Neural cell (in vitro differentiated cells): ENCODE data around the gene ZBTB32.

Experiments
- EP300 ChIP-seq: fragments of 450-650 bp; conservative IDR thresholded peaks from 2 replicates; pipeline ENCODE4 v1.6.1; 2014; ENCODE audit warnings: antibody characterized with exemption, mild to moderate bottlenecking, moderate library complexity; ENCODE audit not compliant: poor library complexity, severe bottlenecking
- EZH2 ChIP-seq: fragments of 200-600, 300-800 bp; shearing (Covaris generic), sonication (generic); IDR thresholded peaks from 2 replicates; pipeline ENCODE4 v1.6.1; 2014; ENCODE audit warnings: antibody characterized with exemption, low read length, borderline replicate concordance, mild to moderate bottlenecking; ENCODE audit not compliant: insufficient read depth, poor library complexity, severe bottlenecking
- MXI1 ChIP-seq: fragments of 450-650 bp; conservative IDR thresholded peaks from 2 replicates; pipeline ENCODE4 v1.6.1; 2014; ENCODE audit warnings: antibody characterized with exemption, mild to moderate bottlenecking; ENCODE audit not compliant: poor library complexity, severe bottlenecking
- POLR2AphosphoS5 ChIP-seq: IDR thresholded peaks from 2 replicates; pipeline ENCODE4 v1.6.1; 2012
- TAF1 ChIP-seq: IDR thresholded peaks from 2 replicates; pipeline ENCODE4 v1.6.1; 2012; ENCODE audit warnings: low read depth
- TF ChIP-seq, protein P1 (sequence below): fragments of 450-650 bp; IDR thresholded peaks from 2 replicates; pipeline ENCODE4 v1.5.1; 2014; ENCODE audit warnings: antibody characterized with exemption, mild to moderate bottlenecking, moderate library complexity; ENCODE audit not compliant: poor library complexity, severe bottlenecking

DNA sequence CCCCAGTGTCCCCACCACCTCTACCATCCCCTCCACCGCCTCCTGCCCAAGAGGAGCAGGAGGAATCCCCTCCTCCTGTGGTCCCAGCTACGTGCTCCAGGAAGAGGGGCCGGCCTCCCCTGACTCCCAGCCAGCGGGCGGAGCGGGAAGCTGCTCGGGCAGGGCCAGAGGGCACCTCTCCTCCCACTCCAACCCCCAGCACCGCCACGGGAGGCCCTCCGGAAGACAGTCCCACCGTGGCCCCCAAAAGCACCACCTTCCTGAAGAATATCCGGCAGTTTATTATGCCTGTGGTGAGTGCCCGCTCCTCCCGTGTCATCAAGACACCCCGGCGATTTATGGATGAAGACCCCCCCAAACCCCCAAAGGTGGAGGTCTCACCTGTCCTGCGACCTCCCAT, 16.3 kb downstream of the ZBTB32 start:
- TF ChIP-seq, protein P1, sequence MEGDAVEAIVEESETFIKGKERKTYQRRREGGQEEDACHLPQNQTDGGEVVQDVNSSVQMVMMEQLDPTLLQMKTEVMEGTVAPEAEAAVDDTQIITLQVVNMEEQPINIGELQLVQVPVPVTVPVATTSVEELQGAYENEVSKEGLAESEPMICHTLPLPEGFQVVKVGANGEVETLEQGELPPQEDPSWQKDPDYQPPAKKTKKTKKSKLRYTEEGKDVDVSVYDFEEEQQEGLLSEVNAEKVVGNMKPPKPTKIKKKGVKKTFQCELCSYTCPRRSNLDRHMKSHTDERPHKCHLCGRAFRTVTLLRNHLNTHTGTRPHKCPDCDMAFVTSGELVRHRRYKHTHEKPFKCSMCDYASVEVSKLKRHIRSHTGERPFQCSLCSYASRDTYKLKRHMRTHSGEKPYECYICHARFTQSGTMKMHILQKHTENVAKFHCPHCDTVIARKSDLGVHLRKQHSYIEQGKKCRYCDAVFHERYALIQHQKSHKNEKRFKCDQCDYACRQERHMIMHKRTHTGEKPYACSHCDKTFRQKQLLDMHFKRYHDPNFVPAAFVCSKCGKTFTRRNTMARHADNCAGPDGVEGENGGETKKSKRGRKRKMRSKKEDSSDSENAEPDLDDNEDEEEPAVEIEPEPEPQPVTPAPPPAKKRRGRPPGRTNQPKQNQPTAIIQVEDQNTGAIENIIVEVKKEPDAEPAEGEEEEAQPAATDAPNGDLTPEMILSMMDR, result no peak
- TF ChIP-seq POLR2AphosphoS5 (no peak), TAF1 (no peak), MXI1 (no peak), EP300 (no peak), EZH2 (no peak)
